HS-5 (cell line): ENCODE results near the gene NXPH2.

Experiments
- DNase-seq: peaks from one replicate; pipeline ENCODE4 v3.0.0-alpha.2; 2012; ENCODE audit warnings: low read depth

Gene NXPH2

DNA sequence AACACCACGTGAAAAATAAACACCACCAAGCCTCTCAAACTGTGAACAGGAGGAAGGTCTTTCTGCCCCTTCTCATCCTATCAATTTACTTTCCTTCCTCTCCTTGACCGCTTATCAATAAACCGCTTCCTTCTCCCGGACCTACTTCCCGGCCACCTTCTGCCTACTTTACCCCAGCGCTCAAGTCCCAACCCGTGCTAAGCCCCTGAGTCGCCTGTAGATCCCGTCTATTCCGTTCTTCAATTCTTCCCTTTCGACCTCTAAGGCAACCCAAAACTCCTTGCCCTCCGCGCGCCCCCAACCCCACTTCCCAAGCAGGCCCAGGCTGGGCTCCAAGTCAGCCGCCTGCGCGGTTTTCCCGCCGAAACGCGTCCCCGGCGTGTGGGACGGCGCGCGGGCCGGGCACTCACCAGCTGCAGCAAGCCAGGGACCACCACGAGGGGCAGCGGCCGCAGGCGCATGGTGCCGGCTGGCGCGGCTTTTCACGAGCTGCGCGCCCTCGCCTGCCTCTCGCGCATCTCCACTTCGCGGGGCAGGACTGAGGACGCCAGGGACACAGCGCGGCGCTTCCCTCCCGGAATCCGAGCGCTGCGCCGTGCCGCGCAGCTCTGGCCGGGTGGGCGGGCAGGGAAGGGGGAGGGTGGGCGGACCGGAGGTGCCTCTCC lies at the start of gene NXPH2:
NXPH2 (minus strand) TSS at position 610 of the 665 bp plus-strand sequence; CDS start at position 461, 149 bp downstream.
- DNase-seq, result no peak

DNA sequence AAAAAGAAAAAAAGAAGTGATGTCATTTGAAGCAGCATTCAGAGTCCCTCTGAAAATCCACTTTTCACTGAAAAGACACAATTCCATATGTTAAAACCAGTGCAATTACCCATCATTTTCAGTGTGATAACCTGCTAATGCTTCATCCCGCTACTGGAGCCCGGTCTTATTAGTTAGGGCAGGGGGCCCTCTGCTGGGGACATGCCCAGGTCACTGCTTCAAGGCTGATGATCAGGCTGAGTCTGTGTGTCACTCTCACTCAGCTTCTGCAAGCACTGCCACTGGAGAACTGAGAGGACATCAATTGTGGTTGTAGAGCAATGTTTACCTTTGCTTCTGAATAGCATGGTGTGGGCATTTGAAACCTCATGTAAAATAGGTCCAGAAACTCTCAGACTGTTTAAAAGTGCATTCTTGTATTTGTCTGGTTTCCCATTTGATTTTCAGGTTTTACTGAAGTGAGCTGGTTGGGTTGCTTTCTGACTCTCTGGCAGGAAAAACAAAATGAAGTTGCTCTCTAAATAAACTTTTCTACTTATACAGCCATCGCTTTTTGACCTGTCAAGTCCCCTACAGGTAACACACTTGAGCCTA lies 49.2 kb upstream of the NXPH2 start:
- no peak for DNase-seq

DNA sequence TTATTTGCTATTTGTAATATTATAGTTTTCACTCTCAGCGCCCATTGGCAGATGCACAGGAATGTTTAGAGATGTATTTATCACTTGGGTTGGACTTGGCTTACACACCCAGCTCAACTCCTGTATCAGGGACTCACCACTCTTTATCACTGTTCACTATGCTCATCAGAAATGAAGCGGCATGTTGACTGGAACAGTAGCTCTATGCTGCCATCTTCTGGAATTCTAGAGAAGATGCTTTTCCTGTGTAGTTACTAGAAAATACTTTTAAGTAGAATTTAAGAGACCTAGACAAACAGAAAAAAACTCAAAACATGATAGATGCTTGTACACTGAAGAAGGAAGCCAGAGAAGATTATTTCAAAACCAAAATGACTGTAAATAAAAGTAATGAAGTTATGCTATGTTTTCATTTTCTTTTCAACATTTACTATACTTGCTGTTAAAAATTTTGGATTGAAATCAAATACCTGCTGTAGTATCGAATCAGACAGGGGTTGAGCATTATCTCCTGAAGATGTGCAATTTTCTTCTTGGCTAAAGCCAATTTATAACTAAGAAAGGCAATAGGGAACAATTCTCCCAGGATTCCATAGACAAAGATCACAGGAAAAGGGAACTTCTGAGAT lies 47.4 kb upstream of the NXPH2 start:
- peak; percentile 40 for DNase-seq

DNA sequence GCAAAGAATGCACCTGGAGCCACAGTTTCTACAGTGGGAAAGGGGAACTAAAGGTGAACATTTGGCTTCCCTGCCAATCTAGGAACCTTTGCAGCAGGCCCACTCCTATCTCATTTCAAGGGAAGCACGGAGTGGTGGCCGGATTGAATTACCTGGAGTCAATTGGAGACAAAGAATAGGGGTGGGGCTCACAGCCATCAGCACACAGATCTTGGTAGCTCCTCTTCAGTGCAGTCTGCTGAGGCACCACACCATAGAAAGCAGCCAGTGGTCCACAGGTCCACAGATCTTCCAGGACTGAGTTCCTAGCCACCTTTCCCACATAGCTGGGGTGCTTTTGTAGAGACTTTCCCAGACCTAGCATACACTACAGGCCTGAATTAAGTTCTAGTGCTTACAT lies 43.5 kb upstream of the NXPH2 start:
- no peak for DNase-seq

DNA sequence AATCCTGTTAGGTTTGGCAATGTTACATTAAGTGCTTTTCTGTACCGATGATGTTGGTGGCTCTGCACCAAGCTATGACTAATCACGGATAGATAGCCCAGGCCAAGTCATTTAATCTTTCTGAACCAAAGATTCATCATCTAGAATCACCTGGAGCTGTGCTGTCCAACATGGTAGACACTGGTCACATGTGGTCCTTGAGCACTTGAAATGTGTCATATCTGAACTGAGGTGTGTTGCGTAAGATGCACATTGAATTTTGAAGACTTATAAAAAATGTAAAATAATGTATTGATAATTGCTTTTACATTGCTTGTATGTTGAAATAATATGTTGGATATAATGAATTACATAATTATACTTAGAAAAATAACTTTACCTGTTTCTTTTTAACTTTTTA lies 39.8 kb upstream of the NXPH2 start:
- no peak for DNase-seq

DNA sequence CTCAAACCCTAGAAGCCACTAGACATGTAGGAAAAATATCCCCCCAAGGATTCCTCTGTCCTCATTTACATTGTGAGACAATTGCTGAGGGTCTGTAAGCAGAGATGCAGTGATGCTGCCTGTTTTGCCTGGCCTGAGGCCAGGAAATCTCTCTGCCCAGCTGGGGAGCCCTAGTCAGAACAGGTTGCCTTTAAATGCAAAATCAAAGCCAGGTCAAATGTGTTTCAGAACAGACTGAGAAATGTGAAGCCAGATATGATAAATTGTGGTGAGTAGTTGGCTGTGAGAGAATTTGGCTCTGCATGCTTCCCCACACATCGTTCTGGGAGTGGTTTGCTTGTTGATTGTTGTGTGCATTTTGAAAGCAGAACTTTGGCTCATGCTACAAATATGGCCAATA lies 38.4 kb upstream of the NXPH2 start:
- no peak for DNase-seq

DNA sequence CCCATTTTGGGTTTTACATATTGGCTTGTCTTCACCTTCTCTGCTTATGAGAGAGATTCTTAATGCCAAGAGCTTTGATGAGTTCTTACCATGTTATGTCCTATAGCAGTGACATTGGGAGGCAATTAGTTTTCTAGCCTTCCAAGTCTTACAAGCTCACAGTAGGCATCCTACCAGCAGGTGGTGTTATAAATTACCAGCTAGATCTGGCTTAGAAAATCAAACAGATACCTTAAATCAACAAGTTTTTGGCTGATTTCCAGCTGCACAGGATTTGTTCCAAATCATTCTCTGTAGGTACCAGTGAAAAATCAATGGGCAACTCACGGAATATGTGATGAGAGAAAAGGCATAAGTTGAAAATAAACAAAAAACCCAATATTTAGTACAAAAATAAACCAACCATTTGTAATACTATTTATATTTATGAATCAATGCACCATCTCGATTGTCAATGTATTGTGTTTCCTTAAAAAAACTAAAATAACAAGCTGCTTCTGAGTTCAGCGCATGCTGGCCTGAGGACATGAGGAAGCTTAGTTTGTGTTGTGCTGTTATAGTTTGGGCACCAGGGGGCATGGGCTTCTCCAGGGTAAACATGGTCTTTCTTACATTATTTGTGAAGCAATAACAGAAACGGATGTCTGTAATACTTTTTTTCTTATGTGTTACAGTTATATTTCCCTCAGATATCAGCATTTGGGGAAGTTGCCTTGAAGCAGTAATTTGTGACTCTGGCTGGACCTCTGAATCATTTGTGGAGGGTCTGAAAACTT lies 34.1 kb upstream of the NXPH2 start:
- DNase-seq, result no peak

DNA sequence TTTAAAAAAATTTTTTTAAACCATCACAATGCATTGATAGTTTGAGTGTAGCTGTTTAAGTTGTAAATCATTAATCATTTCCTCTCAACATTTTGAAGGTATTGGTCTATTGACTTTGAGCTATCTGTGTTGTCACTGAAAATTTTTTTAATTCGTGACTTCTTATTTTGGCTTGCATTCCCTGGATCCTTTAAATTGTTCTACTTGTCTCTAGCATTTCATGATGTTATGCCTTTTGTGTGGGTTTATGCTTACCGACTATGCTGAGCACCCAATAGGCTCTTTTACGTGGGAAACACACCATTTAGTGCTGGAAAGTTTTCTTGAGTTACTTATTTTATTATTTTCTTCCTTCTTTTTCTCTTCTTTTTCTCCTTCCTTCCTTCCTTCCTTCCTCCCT lies 31.2 kb upstream of the NXPH2 start:
- no peak for DNase-seq

DNA sequence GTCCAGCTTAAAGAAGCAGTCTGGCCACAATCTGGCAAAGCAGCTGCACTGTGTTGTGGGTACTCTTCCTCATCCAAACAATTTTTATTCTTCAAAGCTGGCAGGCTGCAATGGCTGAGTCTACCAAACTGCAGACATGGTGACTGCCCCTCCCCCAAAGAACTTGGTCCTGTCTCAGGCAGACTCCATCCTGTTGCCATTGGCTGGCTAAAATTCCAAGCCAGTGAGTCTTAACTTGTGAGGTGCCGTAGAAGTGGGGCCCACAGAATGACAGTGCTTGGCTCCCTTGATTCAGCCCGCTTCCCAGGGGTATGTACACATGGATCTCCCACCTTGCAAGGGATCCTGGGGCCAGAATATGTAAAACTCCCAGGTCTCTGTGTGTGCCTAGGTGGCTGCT lies 14.5 kb upstream of the NXPH2 start:
- DNase-seq, result no peak

DNA sequence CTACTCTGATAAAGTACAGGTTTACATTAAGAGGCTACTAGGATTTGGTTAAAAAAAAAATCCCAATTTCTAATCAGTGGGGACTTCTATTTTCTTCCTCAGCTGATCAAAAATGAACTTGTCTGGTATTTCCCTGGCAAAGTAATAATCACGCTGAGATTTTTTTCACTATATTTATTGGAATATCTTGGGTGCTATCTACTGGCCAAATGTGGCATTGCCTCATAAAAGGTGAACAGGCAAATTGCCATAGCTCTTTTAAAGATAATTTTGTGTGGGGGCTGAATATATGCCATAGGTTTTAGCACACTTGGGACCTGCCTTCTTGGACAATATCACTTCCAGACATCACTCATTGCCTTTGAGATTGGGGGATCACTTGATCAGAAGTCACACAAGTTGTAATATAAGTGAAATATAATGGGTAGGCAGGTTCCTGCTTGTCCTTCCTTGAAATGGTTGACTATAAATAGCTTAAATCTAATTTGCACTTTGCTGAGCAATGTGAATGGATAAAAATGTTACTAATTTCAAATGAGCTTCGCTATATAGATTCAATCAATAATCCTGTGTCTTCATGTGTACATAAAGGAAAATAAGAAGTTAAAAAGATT lies 7.0 kb upstream of the NXPH2 start:
- no peak for DNase-seq

DNA sequence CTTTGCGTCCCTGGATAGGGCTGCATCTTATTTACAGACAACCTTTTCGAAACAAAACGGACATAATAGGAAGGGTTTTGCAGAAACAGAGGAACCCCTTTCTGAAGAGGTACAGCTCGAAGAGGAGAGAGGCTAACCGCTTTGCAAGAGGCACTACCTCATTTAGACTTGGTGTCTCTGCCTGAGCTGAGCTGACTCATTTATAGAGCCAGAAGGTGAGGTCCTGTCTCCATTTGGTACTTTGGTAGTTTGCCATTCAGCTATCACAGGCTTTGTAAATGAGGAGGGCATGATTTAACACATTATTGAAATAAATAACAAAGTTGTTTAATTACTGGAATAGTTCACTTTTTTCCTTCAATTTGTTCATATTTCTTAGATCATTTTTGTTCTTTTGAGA lies 2.2 kb upstream of the NXPH2 start:
- no peak for DNase-seq

DNA sequence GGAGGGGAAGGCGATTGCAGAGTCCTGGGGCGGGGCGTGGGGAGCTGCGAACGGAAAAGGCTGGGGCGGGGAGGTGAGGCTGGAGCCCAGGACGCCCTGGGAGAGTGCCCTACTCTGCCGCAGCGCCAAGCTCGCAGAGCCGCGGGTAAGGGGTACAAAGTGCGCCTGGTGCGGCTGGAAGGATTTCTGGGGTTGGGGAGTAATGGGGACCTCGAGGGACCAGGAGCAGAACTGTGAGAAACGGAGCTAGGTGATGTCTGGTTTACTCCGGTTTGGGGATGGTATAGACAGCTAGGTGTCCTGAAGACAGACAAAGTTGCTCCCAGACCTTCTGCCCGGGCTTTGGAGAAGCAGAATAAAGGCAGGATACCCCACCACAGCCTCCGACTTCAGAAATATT lies 718 bp upstream of the NXPH2 start:
- DNase-seq, result no peak

DNA sequence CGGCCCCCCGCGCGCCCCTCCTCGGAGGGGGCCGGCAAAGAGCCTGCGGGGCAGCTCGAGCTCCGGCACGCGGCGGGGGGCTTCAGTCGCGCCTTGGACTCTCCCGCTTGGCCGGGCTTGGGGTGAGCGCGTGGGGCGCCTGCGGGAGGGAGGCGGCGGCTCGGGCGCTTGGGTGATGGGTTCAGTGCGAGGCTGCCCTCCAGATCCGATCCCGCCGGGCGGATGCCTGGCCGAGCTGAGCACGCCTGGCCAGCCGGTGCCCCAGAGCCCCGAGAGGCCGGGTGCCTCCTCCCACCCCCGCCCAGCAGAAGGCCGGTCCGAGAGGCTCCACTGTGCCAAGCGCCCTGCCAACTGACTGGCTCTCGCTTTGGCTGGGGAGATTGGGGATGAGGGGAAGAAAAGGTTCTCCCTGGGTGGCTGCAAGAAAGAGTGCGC lies 273 bp upstream of the NXPH2 start:
- no peak for DNase-seq

DNA sequence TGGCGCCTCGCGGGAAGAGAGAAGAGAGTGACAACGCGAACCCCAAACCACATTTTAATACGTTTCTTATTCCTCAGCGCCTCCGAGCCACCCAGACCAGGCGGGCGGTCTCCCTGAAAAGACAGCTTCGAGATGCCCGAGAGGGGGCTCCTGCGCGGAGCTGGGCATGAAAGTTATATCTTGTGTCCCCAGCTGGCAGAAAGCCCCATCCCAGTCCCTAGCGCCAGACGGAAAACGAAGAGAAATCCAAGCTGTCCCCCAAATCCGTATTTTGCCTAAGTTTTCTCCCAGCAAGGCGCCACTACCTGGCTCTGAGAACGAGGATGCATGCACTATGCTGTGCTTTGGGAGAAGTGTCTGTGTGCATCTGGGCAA lies 797 bp downstream of the NXPH2 start:
- DNase-seq, result no peak

DNA sequence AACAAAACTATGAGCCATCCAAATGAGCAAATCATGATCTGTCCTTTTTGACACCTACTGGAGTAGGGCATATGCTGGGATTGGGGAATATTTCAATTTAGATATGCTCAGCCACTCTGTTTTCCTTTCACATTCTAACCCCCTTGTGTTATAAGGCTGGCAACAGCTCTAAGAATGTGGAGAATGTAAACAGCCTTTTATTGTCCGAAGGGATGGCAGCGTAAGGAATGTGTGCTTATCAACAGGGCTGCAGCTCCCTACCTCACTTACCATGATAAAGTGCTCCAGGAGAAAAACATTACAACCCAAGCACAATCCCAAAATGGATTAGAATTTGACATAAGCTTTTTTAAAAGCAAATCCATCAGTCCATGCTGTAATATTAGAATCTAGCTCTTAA lies 2.2 kb downstream of the NXPH2 start:
- DNase-seq, result peak; percentile 48

DNA sequence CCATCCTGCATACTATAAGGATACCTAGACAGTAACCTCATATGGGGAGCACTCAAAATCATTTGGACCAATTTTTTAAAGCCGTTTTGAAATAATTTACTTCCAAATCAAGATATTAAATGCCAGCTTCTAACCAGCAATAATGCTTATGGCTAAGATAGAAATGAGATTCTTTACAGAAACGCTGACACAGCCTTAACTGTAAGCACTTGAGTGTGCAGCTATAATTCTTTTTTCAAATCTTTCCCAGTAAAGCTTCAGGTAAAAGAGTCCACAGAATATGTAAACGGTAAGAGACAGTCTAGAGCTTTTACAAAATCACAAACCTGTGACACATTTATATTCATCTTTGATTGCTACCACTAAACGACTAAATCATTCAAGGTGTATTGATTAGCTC lies 4.5 kb downstream of the NXPH2 start:
- DNase-seq, result no peak

DNA sequence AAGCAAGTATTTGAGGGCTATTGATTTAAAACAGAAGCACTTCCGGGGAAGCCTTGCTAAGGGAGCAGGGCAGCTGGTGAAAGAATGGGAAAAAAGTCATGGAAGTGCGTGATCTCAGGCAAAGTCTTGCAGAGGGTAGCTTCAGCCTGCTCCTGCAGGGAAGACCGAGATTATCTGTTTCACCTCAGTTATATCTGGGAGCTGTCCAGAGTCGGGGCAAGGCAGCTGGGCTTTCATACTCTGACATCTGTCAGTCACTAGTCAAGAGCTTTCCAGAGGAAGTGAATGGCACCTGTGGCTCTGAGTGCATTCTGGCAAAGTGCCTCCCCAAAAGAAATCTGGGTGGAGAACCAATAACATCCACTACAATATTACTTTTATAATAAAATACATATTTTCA lies 8.7 kb downstream of the NXPH2 start:
- no peak for DNase-seq

DNA sequence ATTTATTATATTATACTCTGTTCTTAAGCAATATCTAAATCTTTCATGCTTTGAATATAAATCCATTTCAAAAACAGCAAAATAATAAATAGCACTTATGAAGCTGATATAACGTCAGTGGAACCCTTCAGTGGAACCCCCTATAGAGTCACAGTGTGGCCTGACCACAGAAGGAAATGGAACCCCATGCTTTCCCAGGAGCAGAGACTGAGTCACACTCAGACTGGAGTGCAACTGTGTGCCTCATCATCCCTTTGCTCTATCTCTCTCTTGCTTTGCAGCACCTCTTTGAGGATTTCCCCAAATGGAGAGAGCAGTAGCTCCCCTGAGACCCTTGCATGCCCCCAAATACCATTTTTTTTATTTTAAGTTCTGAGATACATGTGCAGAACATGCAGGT lies 13.1 kb downstream of the NXPH2 start:
- DNase-seq, result no peak

DNA sequence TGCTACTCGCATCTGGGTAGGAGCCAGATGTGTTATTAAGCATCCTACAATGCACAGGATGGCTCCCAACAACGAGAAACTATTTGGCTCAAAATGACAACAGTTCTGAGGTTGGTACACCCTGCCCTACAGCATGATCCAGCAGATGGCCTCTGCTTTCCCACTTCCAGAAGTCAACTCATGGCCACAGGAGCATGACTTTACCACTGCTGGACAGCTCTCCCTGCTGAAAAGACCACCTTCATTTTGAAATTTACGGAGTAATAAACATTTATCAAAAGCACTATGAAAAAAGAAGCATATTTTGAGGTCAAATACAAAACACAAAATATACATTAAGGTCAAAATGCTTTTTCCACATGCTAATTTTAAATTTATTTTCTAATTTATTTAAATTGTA lies 13.7 kb downstream of the NXPH2 start:
- DNase-seq, result no peak

DNA sequence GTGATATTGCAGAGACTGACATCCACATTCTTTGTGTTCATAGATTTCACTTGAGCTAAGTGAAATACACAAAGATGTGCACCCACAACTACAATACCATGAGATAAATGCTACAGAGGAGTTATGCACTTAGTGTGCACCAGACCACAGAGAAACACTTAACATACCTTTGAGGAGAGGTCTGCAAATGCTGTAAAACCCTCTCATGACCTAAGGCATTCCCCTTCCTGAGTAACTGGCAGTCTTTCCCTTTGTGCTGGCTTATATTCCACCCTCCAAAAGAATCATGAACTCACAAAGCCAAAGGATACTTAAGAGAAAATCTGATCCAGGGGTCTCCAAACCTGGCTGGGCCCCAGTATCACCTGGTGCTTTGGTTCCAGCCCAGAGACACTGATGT lies 16.2 kb downstream of the NXPH2 start:
- no peak for DNase-seq

DNA sequence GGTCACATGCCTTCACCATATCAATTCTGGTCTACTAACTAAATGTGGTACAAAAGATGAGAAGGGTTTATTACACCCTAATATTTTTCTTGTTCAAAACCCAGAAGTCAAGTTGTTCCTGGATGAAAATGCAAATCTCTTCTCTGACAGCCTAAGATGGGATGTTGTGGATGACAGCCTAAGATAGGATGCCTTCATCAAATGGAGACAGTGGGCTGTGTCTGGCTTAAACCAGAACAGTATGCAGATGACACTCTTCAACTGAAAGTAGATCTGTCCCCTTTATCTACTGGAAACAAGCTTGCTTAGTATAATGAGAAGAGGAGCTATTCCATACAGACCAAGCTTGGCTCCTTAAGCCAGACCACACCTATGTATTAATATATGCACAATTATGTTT lies 17.7 kb downstream of the NXPH2 start:
- no peak for DNase-seq

DNA sequence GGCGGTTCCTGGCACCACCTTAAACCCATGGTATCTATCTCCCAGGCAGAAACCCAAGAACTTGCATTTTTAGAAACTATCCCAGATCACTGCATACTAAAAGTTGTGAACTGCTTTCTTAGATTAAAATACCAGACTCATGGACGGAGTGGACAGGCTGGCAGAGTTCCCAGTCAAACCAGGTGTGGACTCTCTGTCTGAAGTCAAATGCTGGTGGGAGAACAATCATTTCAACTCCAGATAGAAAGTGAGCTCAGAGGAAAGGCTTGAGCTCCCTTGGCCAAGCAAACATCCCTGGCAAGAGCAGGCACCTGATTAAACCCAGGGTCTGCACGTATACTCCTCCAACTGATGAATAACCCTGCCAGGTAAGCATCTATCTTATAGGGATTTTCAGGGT lies 19.5 kb downstream of the NXPH2 start:
- DNase-seq, result no peak

DNA sequence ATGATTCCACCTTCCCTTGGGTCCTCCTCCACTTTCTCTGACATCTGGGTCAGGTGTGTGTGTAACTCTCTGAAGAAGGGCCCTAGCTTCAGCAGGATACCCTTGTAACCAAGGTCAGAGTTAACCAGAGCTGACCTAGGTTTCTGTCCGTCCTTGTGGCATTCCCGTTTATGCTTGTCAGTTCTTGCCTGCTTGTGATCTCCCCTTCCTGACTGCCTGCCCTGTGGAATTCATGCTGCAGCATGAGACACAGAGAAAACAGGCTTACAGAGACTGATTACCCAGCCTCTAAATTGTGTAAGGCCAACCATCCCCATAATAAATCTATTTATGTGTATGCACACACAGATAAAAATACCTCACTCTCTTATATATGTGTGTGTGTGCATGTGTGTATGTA lies 22.8 kb downstream of the NXPH2 start:
- DNase-seq, result no peak
